K562 (cell line): ENCODE measurements around the gene EGFR. TPM values are rescaled to one million over a fixed set of nuclear protein-coding genes. Genes with fewer than 3 reads are reported as not detected.

ENCODE experiments used
- ATAC-seq: fragments of 200-7000 bp; cut with Tn5 transposase; 3 replicates; pipeline ENCODE4 v1.9.1; 2020; ENCODE audit warnings: moderate library complexity
- BruUV-seq: library from RNA; stranded (reverse); fragments of 400-500 nt; replicated peaks from 2 replicates; lab custom pipeline; 2021; lab: Mats Ljungman, UMichigan
- CTCF ChIA-PET: fragments of 300-600 bp; formaldehyde crosslinking; extraction: SDS; loops from one replicate; lab custom pipeline; 2021; ENCODE audit warnings: low intra/inter-chr PET ratio; lab: Yijun Ruan, JAX
- POLR2A ChIA-PET: fragments of 300-600, 350-650 bp; sonication (Branson Sonifier 250); formaldehyde crosslinking; extraction: SDS; loops from one replicate; lab custom pipeline; 2021; ENCODE audit warnings: antibody characterized with exemption, inconsistent platforms; lab: Yijun Ruan, JAX
- DNase-seq, 4 experiments: peaks; one replicate each; pipeline versions ENCODE4 v3.0.0 to v3.0.0-alpha.2; 2011 to 2018; ENCODE audit warnings: low spot score in 3 of 4, mixed read lengths in 3 of 4; ENCODE audit errors: extremely low read depth in 1 of 4
- FAIRE-seq: peaks from 2 replicates; lab custom pipeline; 2011; peaks lifted over from hg19 to GRCh38; lab: Jason Lieb, UNC
- H2AFZ ChIP-seq: 2 replicates; pipeline ENCODE4 v1.6.0; 2011; ENCODE audit warnings: low read depth, low read length, control low read depth, inconsistent platforms
- H3K27ac ChIP-seq: fragments of 200-600 bp; 3 replicates; pipeline ENCODE4 v1.8.0; 2011; ENCODE audit warnings: low read depth, mild to moderate bottlenecking, control low read depth, inconsistent platforms, low read length, moderate library complexity, mixed read lengths; ENCODE audit errors: extremely low read depth
- H3K27me3 ChIP-seq, 2 experiments: fragments of 300-600 bp in 1 of 2; 2 replicates in 1 of 2; 3 replicates in 1 of 2; pipeline versions ENCODE4 v1.6.0 to v1.8.0; 2011; ENCODE audit warnings: inconsistent platforms in 2 of 2, low read length in 2 of 2, mild to moderate bottlenecking in 1 of 2, mixed read lengths in 1 of 2, moderate library complexity in 1 of 2; ENCODE audit not compliant: control insufficient read depth in 2 of 2, insufficient read depth in 2 of 2
- H3K36me3 ChIP-seq: fragments of 300-600 bp; 3 replicates; pipeline ENCODE4 v1.8.0; 2011; ENCODE audit warnings: mild to moderate bottlenecking, low read length, inconsistent platforms; ENCODE audit not compliant: control insufficient read depth, insufficient read depth
- H3K4me1 ChIP-seq, 2 experiments: fragments of 200-600 bp in 1 of 2; replicated peaks in 1 of 2; 2 replicates in 1 of 2; 3 replicates in 1 of 2; pipeline versions ENCODE4 v1.5.1 to v1.8.0; 2011; ENCODE audit warnings: inconsistent platforms in 2 of 2, low read length in 2 of 2, mild to moderate bottlenecking in 1 of 2, mixed read lengths in 1 of 2, moderate library complexity in 1 of 2; ENCODE audit not compliant: control insufficient read depth in 2 of 2, insufficient read depth in 2 of 2
- H3K4me2 ChIP-seq: 2 replicates; pipeline ENCODE4 v1.6.1; 2011; ENCODE audit warnings: low read length, control low read depth, inconsistent platforms, mixed read lengths; ENCODE audit not compliant: insufficient read depth
- H3K4me3 ChIP-seq: fragments of 200-600 bp; sonication (generic), shearing (Covaris generic); 2 replicates; pipeline ENCODE4 v1.5.1; 2016; ENCODE audit warnings: control low read depth, inconsistent platforms
- H3K79me2 ChIP-seq: fragments of 200-600 bp; 3 replicates; pipeline ENCODE4 v1.8.0; 2011; ENCODE audit warnings: low read length, inconsistent platforms; ENCODE audit not compliant: control insufficient read depth, insufficient read depth
- H3K9ac ChIP-seq, 2 experiments: 2 replicates each; pipeline versions ENCODE4 v1.6.0 to v1.6.1; 2011; ENCODE audit warnings: low read depth in 2 of 2, low read length in 2 of 2, control low read depth in 1 of 2, inconsistent platforms in 1 of 2, mild to moderate bottlenecking in 1 of 2, mixed read lengths in 1 of 2; ENCODE audit not compliant: insufficient read depth in 1 of 2
- H3K9me1 ChIP-seq: one replicate; pipeline ENCODE4 v1.6.0; 2011; ENCODE audit warnings: inconsistent platforms, mild to moderate bottlenecking, low read length, moderate library complexity; ENCODE audit not compliant: control insufficient read depth, insufficient read depth
- H3K9me3 ChIP-seq: replicated peaks from 2 replicates; pipeline ENCODE4 v1.5.1; 2011; ENCODE audit warnings: low read depth, low read length, inconsistent platforms; ENCODE audit not compliant: control insufficient read depth, insufficient read depth
- H4K20me1 ChIP-seq: replicated peaks from 2 replicates; pipeline ENCODE4 v1.6.1; 2011; ENCODE audit warnings: low read length, inconsistent platforms, mixed read lengths; ENCODE audit not compliant: control insufficient read depth, insufficient read depth
- BACH1 ChIP-seq: fragments of 200-800 bp; sonication (Bioruptor generic); IDR thresholded peaks from 2 replicates; pipeline ENCODE4 v1.6.1; 2016; ENCODE audit warnings: missing genetic modification characterization, missing compliant biosample characterization
- CCNT2 ChIP-seq: IDR thresholded peaks from 2 replicates; pipeline ENCODE4 v1.6.1; 2011; ENCODE audit warnings: borderline replicate concordance, low read depth, mild to moderate bottlenecking, moderate library complexity, mixed read lengths, low read length; ENCODE audit not compliant: insufficient read length; ENCODE audit errors: extremely low read depth
- DEAF1 ChIP-seq: fragments of 450-650 bp; formaldehyde crosslinking; IDR thresholded peaks from 2 replicates; pipeline ENCODE4 v1.4.0; 2020; ENCODE audit warnings: mild to moderate bottlenecking, moderate library complexity
- GATA2 ChIP-seq: sonication (generic); formaldehyde crosslinking; IDR thresholded peaks from 2 replicates; pipeline ENCODE4 v1.4.0; 2020; ENCODE audit warnings: mild to moderate bottlenecking, missing genetic modification reagents
- ZNF347 ChIP-seq: fragments of 450-650 bp; formaldehyde crosslinking; IDR thresholded peaks from 2 replicates; pipeline ENCODE4 v1.4.0; 2020; ENCODE audit warnings: low read depth, mild to moderate bottlenecking, moderate library complexity
- ZNF354B ChIP-seq: fragments of 250-450 bp; sonication (Bioruptor Pico); IDR thresholded peaks from 2 replicates; pipeline ENCODE4 v1.4.0; 2020
- ZNF436 ChIP-seq: fragments of 250-450, 450-650 bp; sonication (Bioruptor Pico); formaldehyde crosslinking; IDR thresholded peaks from 2 replicates; pipeline ENCODE4 v1.7.0; 2020; ENCODE audit warnings: mild to moderate bottlenecking
- ZNF717 ChIP-seq: fragments of 250-450 bp; sonication (Bioruptor Pico); IDR thresholded peaks from 2 replicates; pipeline ENCODE4 v1.5.0; 2021
- ZNF785 ChIP-seq: fragments of 250-450 bp; sonication (Bioruptor Pico); IDR thresholded peaks from 2 replicates; pipeline ENCODE4 v1.4.0; 2020; ENCODE audit warnings: mild to moderate bottlenecking
- WGBS: fragments of 100-300 bp; shearing (Covaris generic); methylation state at CpG from one replicate; pipeline ENCODE4 v1.1.6; 2016; ENCODE audit warnings: low coverage, mixed read lengths; ENCODE audit not compliant: insufficient coverage; ENCODE audit errors: missing lambda C conversion rate; 5-methylcytosine and 5-hydroxymethylcytosine counted together
- in situ Hi-C: fragments of 300-500 bp; cut with MboI; formaldehyde crosslinking; loops from 4 replicates; pipeline ENCODE4 v1.15.0; 2018; ENCODE audit warnings: inconsistent platforms, mixed read lengths
- intact Hi-C: fragments of 100-400 bp; cut with micrococcal nuclease; formaldehyde crosslinking; loops from 2 replicates; pipeline ENCODE4 v1.14.2; 2022
- polyA plus RNA-seq, 8 experiments: library from polyadenylated mRNA; depleted of rRNA in 4 of 8; stranded (reverse) in 5 of 8; unstranded in 3 of 8; fragments of >200 nt; fragmentation: Nextera tagmentation in 2 of 8; fragmentation: Illumina TruSeq in 1 of 8; extraction: Ambion mirVana in 2 of 8; extraction: Trizol in 1 of 8; gene quantifications; 2 replicates each; pipeline versions ENCODE4 v1.2.1 to v1.2.3, GENCODE V29; 2011 to 2014; ENCODE audit warnings: inconsistent platforms in 1 of 8, missing spikeins in 1 of 8
- total RNA-seq, 7 experiments: library from RNA; depleted of rRNA in 6 of 7; stranded (reverse); fragments of >200 nt in 6 of 7; fragmentation: Illumina TruSeq in 2 of 7; extraction: Trizol in 2 of 7; gene quantifications; 2 replicates each; pipeline versions ENCODE4 v1.2.1 to v1.2.3, GENCODE V29; 2011 to 2021; ENCODE audit warnings: low replicate concordance in 1 of 7

EGFR gene
- total and polyA plus RNA-seq, 9 of the 15 experiments (the other 6 are each of a cell fraction or from before 2014, with no cell fraction given) = 0.13 TPM; not detected in 8

- no peak for TF ChIP-seq DEAF1 (CRISPR knock-in tag)
Measured at GRCh38 chr7:55020466-55020871, 1.7 kb downstream of the EGFR start (continued).

GRCh38 chr7:55021053-55021452, 2.2 kb downstream of the EGFR start:
- DNase-seq (no peak), FAIRE-seq (no peak), ATAC-seq (no peak)
- ChIA-PET CTCF (no interaction called here), POLR2A (no interaction called here)
- no peaks in the 10 kb centered on the region for H3K9me3 ChIP-seq
- H3K9me1 ChIP-seq = no peaks in the 10 kb centered on the region
- H2AFZ ChIP-seq = no peak overlapping the region
- TF ChIP-seq ZNF717 (no peak), ZNF436 (CRISPR knock-in tag) (no peak), BACH1 (tag) (no peak), ZNF785 (CRISPR knock-in tag) (no peak), CCNT2 (no peak), GATA2 (CRISPR knock-in tag) (no peak), ZNF347 (no peak), ZNF354B (CRISPR knock-in tag) (no peak)
- H3K4me2 ChIP-seq = no peak overlapping the region
- intact Hi-C loops = no loop called here
- no peak overlapping the region for H3K9ac ChIP-seq
- no peak overlapping the region for H3K4me3 ChIP-seq
- no peak overlapping the region for H3K27ac ChIP-seq
- H3K36me3 ChIP-seq = no peaks in the 10 kb centered on the region
- H3K27me3 ChIP-seq = peaks cover 2 to 38% of the 10 kb centered on the region in 2 experiments; a peak in 3 of 5 replicates
- no peaks in the 10 kb centered on the region for H4K20me1 ChIP-seq
- WGBS = 5% methylated on average over 9 of the region's 9 CpGs
- in situ Hi-C loops = no loop called here
- BruUV-seq = no TSS peak
- no peaks in the 10 kb centered on the region for H3K4me1 ChIP-seq
- no peaks in the 10 kb centered on the region for H3K79me2 ChIP-seq
